SK-N-SH treated with all-trans-retinoic acid at 6 μM for 48 hours (cell line): ENCODE measurements around the gene MXRA8.

ENCODE experiments used
- BACH2 ChIP-seq: fragments of 250-450 bp; sonication (Bioruptor Pico); IDR thresholded peaks from 2 replicates; pipeline ENCODE4 v1.9.0; 2021; ENCODE audit warnings: mild to moderate bottlenecking, borderline replicate concordance
- CREB5 ChIP-seq: fragments of 250-450 bp; sonication (Bioruptor Pico); IDR thresholded peaks from 2 replicates; pipeline ENCODE4 v1.5.1; 2020; ENCODE audit warnings: low read depth, mild to moderate bottlenecking, moderate library complexity
- CSDC2 ChIP-seq: fragments of 250-450 bp; sonication (Bioruptor Pico); IDR thresholded peaks from 2 replicates; pipeline ENCODE4 v1.5.0; 2020; ENCODE audit warnings: mild to moderate bottlenecking, moderate library complexity
- ESRRG ChIP-seq: fragments of 250-450 bp; sonication (Bioruptor Pico); IDR thresholded peaks from 2 replicates; pipeline ENCODE4 v1.6.1; 2021; ENCODE audit warnings: mild to moderate bottlenecking
- PATZ1 ChIP-seq: fragments of 250-450 bp; sonication (Bioruptor Pico); IDR thresholded peaks from 2 replicates; pipeline ENCODE4 v1.8.0; 2020; ENCODE audit warnings: mild to moderate bottlenecking, moderate library complexity, borderline replicate concordance
- RARB ChIP-seq: fragments of 250-450 bp; sonication (Bioruptor Pico); IDR thresholded peaks from 2 replicates; pipeline ENCODE4 v1.8.0; 2021; ENCODE audit warnings: mild to moderate bottlenecking, moderate library complexity
- SNAI2 ChIP-seq: fragments of 250-450 bp; sonication (Bioruptor Pico); IDR thresholded peaks from 2 replicates; pipeline ENCODE4 v1.5.0; 2020; ENCODE audit warnings: mild to moderate bottlenecking, moderate library complexity
- TCF4 ChIP-seq: fragments of 250-450 bp; sonication (Bioruptor Pico); IDR thresholded peaks from 2 replicates; pipeline ENCODE4 v1.8.0; 2021; ENCODE audit warnings: mild to moderate bottlenecking, moderate library complexity, borderline replicate concordance
- ZC3H10 ChIP-seq: fragments of 250-450 bp; sonication (Bioruptor Pico); IDR thresholded peaks from 2 replicates; pipeline ENCODE4 v1.5.1; 2021; ENCODE audit warnings: mild to moderate bottlenecking, moderate library complexity
- ZFP30 ChIP-seq: fragments of 450-650 bp; formaldehyde crosslinking; IDR thresholded peaks from 2 replicates; pipeline ENCODE4 v1.5.0; 2022; ENCODE audit warnings: mild to moderate bottlenecking, moderate library complexity

DNA sequence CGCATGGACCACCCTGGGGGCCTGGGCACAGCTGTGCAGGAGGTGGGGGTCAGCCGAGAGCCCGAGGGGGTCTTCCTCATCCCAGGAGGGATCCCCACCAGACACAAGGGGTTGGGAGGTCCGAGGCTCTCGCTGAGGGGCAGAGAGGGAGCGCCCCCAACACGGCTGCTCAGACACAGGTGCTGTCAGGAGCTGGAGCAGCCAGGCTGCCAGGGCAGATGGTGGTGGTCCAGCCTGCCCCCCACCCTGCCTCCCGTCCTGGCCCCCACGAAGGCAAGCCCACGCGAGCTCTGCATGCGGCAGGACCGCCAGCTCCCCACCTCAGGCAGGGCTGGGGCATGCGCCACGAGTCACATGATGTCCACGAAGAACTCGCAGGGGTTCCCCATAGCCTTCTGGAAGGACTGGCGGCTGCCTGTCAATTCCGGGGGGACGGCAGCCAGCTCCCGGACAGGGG lies 22.5 kb downstream of the MXRA8 start:
- TF ChIP-seq CREB5 (CRISPR knock-in tag), result no peak
- TF ChIP-seq PATZ1 (CRISPR knock-in tag), result no peak
- TF ChIP-seq ZFP30, result no peak
- no peak for TF ChIP-seq RARB (CRISPR knock-in tag)
- no peak for TF ChIP-seq BACH2 (CRISPR knock-in tag)
- TF ChIP-seq ZC3H10 (CRISPR knock-in tag), result no peak
- no peak for TF ChIP-seq CSDC2 (CRISPR knock-in tag)
- no peak for TF ChIP-seq SNAI2 (CRISPR knock-in tag)
- no peak for TF ChIP-seq ESRRG (CRISPR knock-in tag)
- TF ChIP-seq TCF4 (CRISPR knock-in tag), result no peak
